ENCODE data around the gene SLC27A1. TPM values are rescaled to one million over a fixed set of nuclear protein-coding genes. Genes with fewer than 3 reads are reported as not detected.

SLC27A1 gene
- total RNA-seq, 4 donors from 2014 or later: 25.3 to 40.7 (median 28.1) TPM

- peaks cover 0 to 7% of the 10 kb centered on the region in 2 donors for H3K4me1 ChIP-seq
- 93 to 100% methylated on average over 4 of the region's 4 CpGs for WGBS, 2 donors
- no peaks in the 10 kb centered on the region for H3K36me3 ChIP-seq
- intact Hi-C loops (cut with DNase I): no loop called here
- DNase-seq: no peak
- H3K9me3 ChIP-seq: no peaks in the 10 kb centered on the region
- no peak overlapping the region for H3K4me3 ChIP-seq (replicated peaks in 1 of 3)
- no peaks in the 10 kb centered on the region for H3K27me3 ChIP-seq
- TF ChIP-seq POLR2A (IDR thresholded peaks at IDR 0.05) (no peak), CTCF (IDR thresholded peaks at IDR 0.05) (no peak)
- H3K27ac ChIP-seq: no peak overlapping the region
These were observed 54.3 kb downstream of the SLC27A1 start for GRCh38 chr19:17524651-17525050.

- no peak overlapping the region for H3K27ac ChIP-seq
- 75 to 80% methylated on average over 9 of the region's 9 CpGs for WGBS, 2 donors
- no peak for DNase-seq
- H3K36me3 ChIP-seq: no peaks in the 10 kb centered on the region
- H3K4me1 ChIP-seq: peaks cover 0 to 7% of the 10 kb centered on the region in 2 donors
- intact Hi-C loops (cut with DNase I): no loop called here
- TF ChIP-seq POLR2A (IDR thresholded peaks at IDR 0.05): no peak
- no peak for TF ChIP-seq CTCF (IDR thresholded peaks at IDR 0.05)
- H3K9me3 ChIP-seq: no peaks in the 10 kb centered on the region
- H3K4me3 ChIP-seq (replicated peaks in 1 of 3): no peak overlapping the region
- no peaks in the 10 kb centered on the region for H3K27me3 ChIP-seq
These were observed 54.8 kb downstream of the SLC27A1 start for GRCh38 chr19:17525141-17525540.

GRCh38 chr19:17526922-17527321 lies 56.6 kb downstream of the SLC27A1 start:
- TF ChIP-seq POLR2A (IDR thresholded peaks at IDR 0.05): no peak
- no peak overlapping the region for H3K4me3 ChIP-seq (replicated peaks in 1 of 3)
- WGBS, 2 donors: 62 to 71% methylated on average over 15 to 16 of the region's 16 CpGs
- no peaks in the 10 kb centered on the region for H3K9me3 ChIP-seq
- no peaks in the 10 kb centered on the region for H3K36me3 ChIP-seq
- peaks cover 0 to 7% of the 10 kb centered on the region in 2 donors for H3K4me1 ChIP-seq
- no peaks in the 10 kb centered on the region for H3K27me3 ChIP-seq
- DNase-seq: no peak
- intact Hi-C loops (cut with DNase I): no loop called here
- no peak overlapping the region for H3K27ac ChIP-seq

GRCh38 chr19:17527326-17527725 lies 57.0 kb downstream of the SLC27A1 start:
- WGBS, 2 donors: 75 to 86% methylated on average over 10 of the region's 10 CpGs
- Histone ChIP-seq H3K4me3 (replicated peaks in 1 of 3) (no peak overlapping the region), H3K4me1 (peaks cover 0 to 7% of the 10 kb centered on the region in 2 donors), H3K9me3 (no peaks in the 10 kb centered on the region), H3K36me3 (no peaks in the 10 kb centered on the region), H3K27ac (no peak overlapping the region), H3K27me3 (no peaks in the 10 kb centered on the region)
- intact Hi-C loops (cut with DNase I): no loop called here
- no peak for DNase-seq
- TF ChIP-seq POLR2A (IDR thresholded peaks at IDR 0.05) (no peak), CTCF (IDR thresholded peaks at IDR 0.05) (no peak)

GRCh38 chr19:17528610-17529009 lies 58.3 kb downstream of the SLC27A1 start:
- Histone ChIP-seq H3K4me3 (replicated peaks in 1 of 3) (no peak overlapping the region), H3K27me3 (no peaks in the 10 kb centered on the region)

More at GRCh38 chr19:17528610-17529009, 58.3 kb downstream of the SLC27A1 start:
- no peak overlapping the region for H3K27ac ChIP-seq
- H3K4me1 ChIP-seq: peaks cover 0 to under 1% of the 10 kb centered on the region in 2 donors
- H3K36me3 ChIP-seq: no peaks in the 10 kb centered on the region
- intact Hi-C loops (cut with DNase I): no loop called here
- WGBS, 2 donors: 100% methylated on average over 3 of the region's 3 CpGs
- TF ChIP-seq POLR2A (IDR thresholded peaks at IDR 0.05) (no peak), CTCF (IDR thresholded peaks at IDR 0.05) (no peak)
- DNase-seq: no peak
- no peaks in the 10 kb centered on the region for H3K9me3 ChIP-seq
